UCSD-AML1 (cell line): ENCODE data around the gene DIPK2A.

Experiments used
- DNase-seq: peaks from one replicate; lab custom pipeline; 2025; ENCODE audit not compliant: unreplicated experiment; lab: John Stamatoyannopoulos, UW

DIPK2A gene

DNA sequence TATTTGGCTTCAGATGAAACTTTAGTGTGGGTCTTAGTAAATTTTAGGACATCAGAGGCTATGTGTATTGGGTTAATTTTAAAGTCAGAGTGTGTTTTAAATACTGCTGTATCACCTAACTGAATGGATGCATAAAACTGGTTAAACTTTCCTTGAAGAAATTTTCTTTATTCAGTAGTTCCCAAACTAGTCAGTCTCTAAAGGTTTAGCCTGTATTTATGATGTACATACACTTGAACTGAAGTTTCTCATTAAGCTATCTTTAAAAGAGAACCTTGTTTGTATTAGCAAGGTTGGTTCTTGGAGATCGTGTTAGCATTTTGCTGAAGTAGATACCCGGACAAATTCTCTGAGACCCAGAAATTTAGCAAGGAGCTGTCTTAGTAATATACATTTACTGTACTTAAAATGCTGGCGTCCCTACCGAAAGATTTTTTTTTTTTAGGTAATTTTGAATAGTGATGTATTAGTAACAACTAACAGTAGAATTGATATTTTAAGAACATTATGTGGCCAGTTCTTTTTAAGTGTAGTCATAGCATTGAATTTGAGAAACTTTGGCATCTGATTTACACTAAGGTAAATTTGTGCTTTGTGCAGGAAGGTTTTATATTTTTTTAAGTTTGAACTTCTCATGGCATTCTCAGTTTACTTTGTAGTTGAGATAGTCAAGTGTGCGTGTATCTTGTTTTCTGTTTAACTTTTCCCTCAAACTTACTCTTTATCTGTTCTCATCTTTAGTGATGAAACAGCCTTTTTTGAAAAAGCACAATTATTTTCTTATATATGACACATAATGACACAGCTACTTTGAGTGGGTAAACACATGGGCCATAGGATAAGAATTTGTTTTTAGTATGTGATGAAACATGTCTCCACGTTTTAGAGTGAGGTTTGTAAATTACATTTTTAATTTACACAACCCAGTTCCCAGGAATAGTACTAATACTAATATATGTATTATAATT, 2.9 kb downstream of the DIPK2A start:
- DNase-seq: no peak

DNA sequence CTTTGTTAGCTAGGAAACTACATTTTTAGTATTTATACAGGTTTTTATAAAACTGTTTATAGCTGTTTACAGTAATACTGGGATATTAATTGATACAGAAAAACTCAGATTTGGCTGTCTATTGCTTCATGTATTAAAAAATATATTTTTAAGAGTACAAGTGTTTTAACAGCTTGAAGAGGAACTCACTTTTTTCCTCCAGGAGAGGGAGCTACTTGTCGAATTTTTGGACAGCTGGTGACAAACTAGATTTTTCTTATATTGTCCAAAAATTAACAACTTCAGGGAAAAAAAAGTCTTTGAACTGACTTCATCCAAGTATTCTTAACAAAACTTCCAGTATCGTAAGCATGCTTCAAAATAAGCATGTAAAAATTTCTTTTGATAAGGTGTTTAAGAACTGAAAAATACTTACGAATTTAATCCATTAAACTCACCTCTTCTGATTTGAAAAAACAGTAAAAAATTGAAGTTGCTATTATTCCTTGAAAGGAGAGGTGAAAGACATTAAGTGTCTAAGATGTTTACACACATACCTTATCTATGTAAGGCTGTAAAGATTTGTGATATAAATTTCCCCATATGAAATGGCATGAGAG, 4.0 kb downstream of the DIPK2A start:
- no peak for DNase-seq

DNA sequence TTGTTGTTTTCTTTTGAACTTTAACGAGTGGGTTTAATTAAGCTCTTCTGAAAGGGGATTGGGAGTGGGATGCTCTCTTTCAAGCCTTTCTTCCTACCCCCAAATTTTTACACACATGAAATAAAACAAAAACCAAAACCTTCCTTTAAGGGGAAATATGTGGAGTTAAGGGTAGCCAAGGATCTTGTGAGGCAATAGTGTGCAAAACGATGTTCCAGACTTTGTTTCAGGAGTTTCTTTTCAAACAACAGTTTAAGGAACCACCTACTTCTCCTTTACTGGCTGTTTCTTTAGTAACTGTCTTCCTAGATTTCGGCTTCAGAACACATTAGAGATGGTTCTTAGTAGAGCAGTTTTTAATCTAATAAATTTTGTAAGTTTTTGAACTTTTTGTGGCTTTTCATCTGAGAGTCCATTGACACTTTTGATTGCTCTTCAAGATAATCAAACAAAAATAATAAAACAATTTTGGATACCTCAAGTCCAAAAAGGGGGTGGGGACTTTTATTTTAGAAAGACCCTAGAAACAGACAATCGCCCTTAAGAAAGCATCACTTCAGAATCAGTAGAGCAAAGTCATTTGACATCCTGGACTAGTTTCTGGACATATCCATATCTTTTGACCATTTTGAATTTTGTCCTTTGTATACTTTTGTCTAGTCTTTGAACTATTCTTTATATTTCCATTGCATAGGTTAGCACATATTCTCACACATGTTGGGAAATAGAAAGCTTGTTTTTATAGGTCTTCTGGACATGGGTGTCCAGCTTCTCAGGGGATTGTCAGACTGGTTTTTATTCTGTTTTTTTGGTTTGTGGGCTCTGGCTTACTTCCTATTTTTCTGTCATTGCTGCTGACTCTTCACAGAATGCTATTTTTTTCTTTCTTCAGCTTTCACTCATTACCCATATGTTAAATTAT, 6.0 kb downstream of the DIPK2A start:
- no peak for DNase-seq

GRCh38 chr3:143978263-143978631, 6.6 kb downstream of the DIPK2A start:
- no peak for DNase-seq

DNA sequence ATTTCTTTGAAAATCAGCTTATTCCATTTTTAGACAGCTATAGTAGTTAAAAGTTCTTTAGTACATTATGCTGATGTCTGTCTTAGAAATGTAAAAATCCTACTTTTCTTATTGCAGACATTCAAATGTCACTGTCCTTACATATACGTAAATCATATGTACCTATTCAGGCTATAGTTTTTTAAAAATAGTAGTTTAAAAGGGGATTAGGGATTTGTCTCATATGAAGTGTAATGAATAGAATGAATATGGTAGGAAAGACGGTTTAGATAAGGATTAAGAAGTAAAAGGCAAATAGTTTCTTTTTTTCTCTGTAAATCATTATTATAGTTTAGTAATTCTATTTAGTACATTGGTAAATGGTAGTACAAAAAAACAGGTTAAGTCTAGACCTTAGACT, 7.4 kb downstream of the DIPK2A start:
- no peak for DNase-seq

GRCh38 chr3:143979813-143980212, 8.2 kb downstream of the DIPK2A start:
- DNase-seq: no peak

GRCh38 chr3:143988306-143988705, 16.7 kb downstream of the DIPK2A start:
- DNase-seq: no peak

DNA sequence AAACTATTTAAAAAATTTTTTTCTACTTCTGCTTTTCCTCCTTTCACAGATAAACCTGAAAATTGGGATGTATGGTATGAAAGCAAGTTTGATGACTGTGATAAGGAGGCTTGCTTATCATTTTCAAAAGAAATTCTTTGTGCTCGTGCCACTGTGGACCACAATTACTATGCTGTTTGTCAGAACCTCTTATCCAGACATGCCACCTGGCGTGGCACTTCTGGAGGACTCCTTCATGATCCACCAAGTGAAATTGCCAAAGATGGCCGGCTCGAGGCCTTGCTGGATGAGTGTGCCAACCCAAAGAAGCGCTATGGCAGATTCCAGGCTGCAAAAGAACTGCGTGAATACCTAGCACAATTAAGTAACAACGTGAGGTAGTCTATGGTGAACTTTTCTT, 17.8 kb downstream of the DIPK2A start:
- DNase-seq: no peak

DNA sequence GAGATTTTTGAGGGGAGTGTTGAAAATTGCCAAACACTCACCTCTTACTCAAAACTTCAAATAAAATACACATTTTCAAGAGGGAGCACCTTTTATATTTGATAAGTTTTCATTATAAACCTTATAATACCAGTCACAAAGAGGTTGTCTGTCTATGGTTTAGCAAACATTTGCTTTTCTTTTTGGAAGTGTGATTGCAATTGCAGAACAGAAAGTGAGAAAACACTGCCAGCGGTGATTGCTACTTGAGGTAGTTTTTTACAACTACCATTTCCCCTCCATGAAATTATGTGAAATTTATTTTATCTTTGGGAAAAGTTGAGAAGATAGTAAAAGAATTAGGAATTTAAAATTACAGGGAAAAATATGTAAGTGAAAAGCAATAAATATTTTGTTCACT, 20.1 kb downstream of the DIPK2A start:
- DNase-seq: no peak

- no peak for DNase-seq
Observed at GRCh38 chr3:143998266-143998665, 26.6 kb downstream of the DIPK2A start.

DNA sequence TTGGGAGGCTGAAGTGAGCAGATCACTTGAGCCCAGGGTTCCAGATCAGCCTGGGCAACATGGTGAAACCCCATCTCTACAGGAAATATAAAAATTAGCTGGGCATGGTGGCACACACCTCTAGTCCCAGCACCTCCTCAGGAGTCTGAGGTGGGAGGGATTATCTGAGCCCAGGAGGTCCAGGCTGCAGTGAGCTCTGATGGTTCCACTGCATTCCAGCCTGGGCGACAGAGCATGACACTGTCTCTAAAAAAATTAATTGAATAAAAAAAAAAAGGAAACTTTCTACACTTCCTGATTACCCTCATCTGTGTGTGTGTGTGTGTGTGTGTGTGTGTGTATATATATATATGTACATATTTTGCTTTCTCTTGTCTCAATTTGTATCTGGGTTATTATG, 31.4 kb downstream of the DIPK2A start:
- DNase-seq: no peak

- DNase-seq: no peak
Observed at GRCh38 chr3:144010371-144010770, 38.7 kb downstream of the DIPK2A start.

- DNase-seq: no peak
Observed at GRCh38 chr3:144011251-144011799, 39.7 kb downstream of the DIPK2A start.

- DNase-seq: no peak
Observed at GRCh38 chr3:144015133-144015532, 43.5 kb downstream of the DIPK2A start.

DNA sequence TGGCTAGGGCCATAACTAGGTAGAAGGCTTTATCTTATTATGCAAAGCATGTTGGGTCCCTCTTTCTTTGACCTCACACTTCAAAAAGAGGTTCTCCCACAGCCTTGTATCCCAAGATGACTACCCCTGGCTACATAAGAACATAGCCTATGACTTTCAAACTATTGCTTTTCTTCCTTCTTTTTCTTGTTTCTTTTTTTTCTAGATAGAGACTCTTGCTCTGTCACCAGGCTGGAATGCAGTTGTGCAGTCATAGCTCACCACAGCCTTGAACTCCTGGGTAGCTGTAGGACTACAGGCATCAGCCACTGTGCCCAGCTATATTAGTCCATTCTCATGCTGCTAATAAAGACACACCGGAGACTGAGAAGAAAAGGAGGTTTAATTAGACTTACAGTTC, 47.2 kb downstream of the DIPK2A start:
- no peak for DNase-seq
